Fibroblast of lung (primary cell): ENCODE data around the gene TMEFF2.

ENCODE experiments used
- EZH2 ChIP-seq: IDR thresholded peaks from 2 replicates; pipeline ENCODE4 v1.5.1; 2012; ENCODE audit warnings: low read length, control low read depth, mild to moderate bottlenecking; ENCODE audit errors: missing control alignments
- TF ChIP-seq, protein P1 (sequence below), 2 donors: IDR thresholded peaks in 1 of 2; conservative IDR thresholded peaks in 1 of 2; 1 replicate in 1 of 2; 2 replicates in 1 of 2; pipeline ENCODE4 v1.5.1; 2011 to 2012; ENCODE audit warnings: low read length in 2 of 2, control low read depth in 1 of 2, inconsistent platforms in 1 of 2, low read depth in 1 of 2, mild to moderate bottlenecking in 1 of 2

DNA sequence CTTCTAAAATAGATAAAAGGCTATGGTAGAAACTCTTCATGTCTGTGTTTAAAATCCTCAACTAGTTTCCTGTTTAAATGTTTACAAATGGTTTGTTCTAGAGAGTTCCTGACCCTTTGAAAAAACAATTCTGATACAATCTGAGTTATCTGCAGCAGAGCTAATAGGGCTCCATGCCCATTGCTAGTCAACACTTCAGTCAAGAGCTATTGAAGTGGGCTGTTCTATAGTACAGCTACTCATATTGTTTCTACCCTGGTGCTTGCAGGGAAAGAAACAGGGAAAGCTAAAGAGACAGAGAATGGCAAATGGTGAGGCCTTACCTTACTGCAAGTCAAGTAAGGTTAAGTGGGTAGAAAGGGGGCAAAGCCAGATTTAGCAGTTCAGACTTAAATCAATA, 235.5 kb downstream of the TMEFF2 start:
- TF ChIP-seq, protein P1, sequence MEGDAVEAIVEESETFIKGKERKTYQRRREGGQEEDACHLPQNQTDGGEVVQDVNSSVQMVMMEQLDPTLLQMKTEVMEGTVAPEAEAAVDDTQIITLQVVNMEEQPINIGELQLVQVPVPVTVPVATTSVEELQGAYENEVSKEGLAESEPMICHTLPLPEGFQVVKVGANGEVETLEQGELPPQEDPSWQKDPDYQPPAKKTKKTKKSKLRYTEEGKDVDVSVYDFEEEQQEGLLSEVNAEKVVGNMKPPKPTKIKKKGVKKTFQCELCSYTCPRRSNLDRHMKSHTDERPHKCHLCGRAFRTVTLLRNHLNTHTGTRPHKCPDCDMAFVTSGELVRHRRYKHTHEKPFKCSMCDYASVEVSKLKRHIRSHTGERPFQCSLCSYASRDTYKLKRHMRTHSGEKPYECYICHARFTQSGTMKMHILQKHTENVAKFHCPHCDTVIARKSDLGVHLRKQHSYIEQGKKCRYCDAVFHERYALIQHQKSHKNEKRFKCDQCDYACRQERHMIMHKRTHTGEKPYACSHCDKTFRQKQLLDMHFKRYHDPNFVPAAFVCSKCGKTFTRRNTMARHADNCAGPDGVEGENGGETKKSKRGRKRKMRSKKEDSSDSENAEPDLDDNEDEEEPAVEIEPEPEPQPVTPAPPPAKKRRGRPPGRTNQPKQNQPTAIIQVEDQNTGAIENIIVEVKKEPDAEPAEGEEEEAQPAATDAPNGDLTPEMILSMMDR (conservative IDR thresholded peaks at IDR 0.05 in 1 of 2, IDR thresholded peaks at IDR 0.05 in 1 of 2; ENCODE audit: low read depth in 1 of 2, low read length in 2 of 2) = no peak
- TF ChIP-seq EZH2 = no peak
